H1 (cell line): ENCODE measurements around the gene TRIM75. TPM values are rescaled to one million over a fixed set of nuclear protein-coding genes. Genes with fewer than 3 reads are reported as not detected.

ENCODE experiments used
- CTCF ChIA-PET: fragments of 300-600 bp; sonication (Branson Sonifier 250); formaldehyde crosslinking; loops from one replicate; lab custom pipeline; 2021; ENCODE audit not compliant: partially characterized antibody; lab: Charles Lee
- POLR2A ChIA-PET: fragments of 300-600 bp; sonication (Branson Sonifier 250); formaldehyde crosslinking; loops from one replicate; lab custom pipeline; 2021; ENCODE audit warnings: inconsistent platforms; ENCODE audit not compliant: partially characterized antibody; lab: Charles Lee
- DNase-seq, 2 experiments: peaks; one replicate each; pipeline versions ENCODE4 v3.0.0 to v3.0.0-alpha.2; 2010 to 2022; ENCODE audit warnings: low spot score in 2 of 2, low read depth in 1 of 2, mixed read lengths in 1 of 2
- FAIRE-seq: peaks from 2 replicates; lab custom pipeline; 2011; peaks lifted over from hg19 to GRCh38; lab: Jason Lieb, UNC
- H2AFZ ChIP-seq: 2 replicates; pipeline ENCODE4 v1.8.1; 2012; ENCODE audit warnings: low read length, inconsistent platforms
- H2AK5ac ChIP-seq: 2 replicates; pipeline ENCODE4 v1.6.1; 2013; ENCODE audit warnings: low read depth, low read length
- H2BK120ac ChIP-seq: replicated peaks from 2 replicates; pipeline ENCODE3; 2013; ENCODE audit warnings: low read depth, low read length, inconsistent platforms
- H2BK12ac ChIP-seq: 2 replicates; pipeline ENCODE4 v1.6.1; 2013; ENCODE audit warnings: low read depth, low read length
- H2BK15ac ChIP-seq: 2 replicates; pipeline ENCODE4 v1.6.1; 2013; ENCODE audit warnings: low read length
- H2BK20ac ChIP-seq: 2 replicates; pipeline ENCODE4 v1.6.1; 2013; ENCODE audit warnings: low read length
- H2BK5ac ChIP-seq: 2 replicates; pipeline ENCODE4 v1.6.1; 2013; ENCODE audit warnings: low read depth, low read length
- H3K14ac ChIP-seq: 2 replicates; pipeline ENCODE4 v1.6.1; 2013; ENCODE audit warnings: inconsistent platforms; ENCODE audit not compliant: insufficient read length
- H3K18ac ChIP-seq: 2 replicates; pipeline ENCODE4 v1.6.1; 2013; ENCODE audit warnings: low read length; ENCODE audit errors: extremely low read depth
- H3K23ac ChIP-seq: 2 replicates; pipeline ENCODE4 v1.6.1; 2013; ENCODE audit warnings: inconsistent platforms; ENCODE audit not compliant: insufficient read length
- H3K23me2 ChIP-seq: 2 replicates; pipeline ENCODE4 v1.6.1; 2013; ENCODE audit warnings: low read depth, low read length
- H3K27ac ChIP-seq: 2 replicates; pipeline ENCODE4 v1.6.1; 2011; ENCODE audit warnings: low read depth, low read length, inconsistent platforms
- H3K27me3 ChIP-seq, 4 experiments: replicated peaks in 1 of 4; 1 replicate in 1 of 4; 2 replicates in 3 of 4; pipeline versions ENCODE4 v1.6.1 to v1.8.1; 2011 to 2013; ENCODE audit warnings: low read length in 3 of 4, mild to moderate bottlenecking in 3 of 4, inconsistent platforms in 2 of 4, mixed read lengths in 2 of 4, moderate library complexity in 1 of 4; ENCODE audit not compliant: control insufficient read depth in 3 of 4, insufficient read depth in 3 of 4; ENCODE audit errors: extremely low read depth in 1 of 4
- H3K36me3 ChIP-seq, 4 experiments: 2 replicates each; pipeline versions ENCODE4 v1.6.1 to v1.8.1; 2011 to 2013; ENCODE audit warnings: mild to moderate bottlenecking in 4 of 4, low read length in 3 of 4, moderate library complexity in 2 of 4, control low read depth in 1 of 4, inconsistent platforms in 1 of 4; ENCODE audit not compliant: insufficient read depth in 4 of 4, control insufficient read depth in 2 of 4
- H3K4ac ChIP-seq: replicated peaks from 2 replicates; pipeline ENCODE3; 2013; ENCODE audit warnings: low read length, low read depth, mixed read lengths, inconsistent platforms; ENCODE audit not compliant: insufficient read length
- H3K4me1 ChIP-seq, 4 experiments: replicated peaks in 1 of 4; 1 replicate in 1 of 4; 2 replicates in 3 of 4; pipeline versions ENCODE4 v1.6.1 to v1.8.1; 2011 to 2013; ENCODE audit warnings: low read length in 3 of 4, inconsistent platforms in 2 of 4, mixed read lengths in 1 of 4; ENCODE audit not compliant: insufficient read depth in 4 of 4, control insufficient read depth in 3 of 4
- H3K4me2 ChIP-seq, 2 experiments: 2 replicates each; pipeline versions ENCODE4 v1.6.1 to v1.8.1; 2011 to 2013; ENCODE audit warnings: low read depth in 2 of 2, low read length in 2 of 2, control low read depth in 1 of 2, inconsistent platforms in 1 of 2, mild to moderate bottlenecking in 1 of 2; ENCODE audit not compliant: insufficient read depth in 1 of 2
- H3K4me3 ChIP-seq, 4 experiments: fragments of 200-600, 300-600 bp in 1 of 4; sonication (generic), shearing (Covaris generic), sonication (Bioruptor Twin) in 1 of 4; 2 replicates each; pipeline versions ENCODE4 v1.5.1 to v1.8.1; 2011 to 2016; ENCODE audit warnings: low read length in 4 of 4, low read depth in 3 of 4, control low read depth in 2 of 4, inconsistent platforms in 2 of 4, mild to moderate bottlenecking in 2 of 4, mixed read lengths in 1 of 4, moderate library complexity in 1 of 4; ENCODE audit not compliant: insufficient read depth in 2 of 4; ENCODE audit errors: extremely low read depth in 1 of 4
- H3K56ac ChIP-seq: replicated peaks from 2 replicates; pipeline ENCODE3; 2013; ENCODE audit warnings: low read depth, mild to moderate bottlenecking, mixed read lengths, low read length, inconsistent platforms; ENCODE audit not compliant: insufficient read length
- H3K79me1 ChIP-seq: 2 replicates; pipeline ENCODE4 v1.6.1; 2013; ENCODE audit warnings: low read depth, low read length, control low read depth
- H3K79me2 ChIP-seq, 2 experiments: 2 replicates each; pipeline versions ENCODE4 v1.6.1 to v1.8.1; 2012 to 2013; ENCODE audit warnings: low read length in 2 of 2, mild to moderate bottlenecking in 2 of 2, inconsistent platforms in 1 of 2; ENCODE audit not compliant: insufficient read depth in 2 of 2, control insufficient read depth in 1 of 2
- H3K9ac ChIP-seq, 4 experiments: replicated peaks in 1 of 4; 1 replicate in 1 of 4; 2 replicates in 3 of 4; pipeline versions ENCODE4 v1.6.1 to v1.8.1; 2011 to 2013; ENCODE audit warnings: low read depth in 3 of 4, low read length in 3 of 4, control low read depth in 2 of 4, mild to moderate bottlenecking in 2 of 4, moderate library complexity in 2 of 4, inconsistent platforms in 1 of 4; ENCODE audit errors: extremely low read depth in 1 of 4
- H3K9me3 ChIP-seq, 2 experiments: 2 replicates each; pipeline versions ENCODE4 v1.6.1 to v1.8.1; 2012 to 2013; ENCODE audit warnings: mild to moderate bottlenecking in 2 of 2, moderate library complexity in 2 of 2, control low read depth in 1 of 2, inconsistent platforms in 1 of 2, low read depth in 1 of 2, low read length in 1 of 2, mixed read lengths in 1 of 2; ENCODE audit not compliant: insufficient read depth in 2 of 2
- H4K20me1 ChIP-seq, 2 experiments: replicated peaks in 1 of 2; 2 replicates each; pipeline versions ENCODE3 to v1.8.1; 2011 to 2013; ENCODE audit warnings: inconsistent platforms in 2 of 2, low read length in 2 of 2, mild to moderate bottlenecking in 1 of 2; ENCODE audit not compliant: insufficient read depth in 2 of 2, control insufficient read depth in 1 of 2
- H4K5ac ChIP-seq: 2 replicates; pipeline ENCODE4 v1.6.1; 2013; ENCODE audit warnings: low read length, low read depth, mixed read lengths, inconsistent platforms; ENCODE audit not compliant: insufficient read length
- H4K8ac ChIP-seq: 2 replicates; pipeline ENCODE4 v1.8.0; 2013; ENCODE audit warnings: mild to moderate bottlenecking, moderate library complexity, low read length, inconsistent platforms; ENCODE audit not compliant: insufficient read depth; ENCODE audit errors: extremely low read depth
- H4K91ac ChIP-seq: replicated peaks from 2 replicates; pipeline ENCODE3; 2013; ENCODE audit warnings: low read length, mixed read lengths, inconsistent platforms; ENCODE audit not compliant: insufficient read length
- BRCA1 ChIP-seq: IDR thresholded peaks from 2 replicates; pipeline ENCODE4 v1.6.1; 2012; ENCODE audit warnings: low read depth, low read length, improper control_type of control experiment
- CBX8 ChIP-seq: fragments of 300-800, 300-1000 bp; sonication (generic); IDR thresholded peaks from 2 replicates; pipeline ENCODE4 v1.7.1; 2016; ENCODE audit warnings: low read depth, low read length, borderline replicate concordance
- CHD2 ChIP-seq: IDR thresholded peaks from 2 replicates; pipeline ENCODE4 v1.6.1; 2012; ENCODE audit warnings: low read length, improper control_type of control experiment
- EGR1 ChIP-seq: IDR thresholded peaks from 2 replicates; pipeline ENCODE4 v1.6.1; 2011; ENCODE audit warnings: low read depth, low read length, borderline replicate concordance
- PHF8 ChIP-seq: fragments of 200-600 bp; sonication (generic); conservative IDR thresholded peaks from 2 replicates; pipeline ENCODE4 v1.7.1; 2012; ENCODE audit warnings: low read depth, mild to moderate bottlenecking, inconsistent platforms, low read length, moderate library complexity
- POLR2A ChIP-seq, 2 experiments: IDR thresholded peaks; 1 replicate in 1 of 2; 2 replicates in 1 of 2; pipeline ENCODE4 v1.6.1; 2011; ENCODE audit warnings: low read depth in 2 of 2, low read length in 2 of 2, mild to moderate bottlenecking in 2 of 2; ENCODE audit errors: control extremely low read depth in 1 of 2
- SIN3A ChIP-seq, 2 experiments: IDR thresholded peaks in 1 of 2; conservative IDR thresholded peaks in 1 of 2; 2 replicates each; pipeline ENCODE4 v1.6.1; 2011 to 2012; ENCODE audit warnings: low read length in 2 of 2, improper control_type of control experiment in 1 of 2, low read depth in 1 of 2, mild to moderate bottlenecking in 1 of 2
- SIRT6 ChIP-seq: IDR thresholded peaks from one replicate; pipeline ENCODE4 v1.7.1; 2012; ENCODE audit warnings: low read length, inconsistent platforms
- SRF ChIP-seq: IDR thresholded peaks from 2 replicates; pipeline ENCODE4 v1.6.1; 2011; ENCODE audit warnings: mild to moderate bottlenecking, low read depth, low read length, moderate library complexity
- USF2 ChIP-seq: IDR thresholded peaks from 2 replicates; pipeline ENCODE4 v1.6.1; 2011; ENCODE audit warnings: low read length, improper control_type of control experiment
- WGBS, 2 experiments: shearing (Covaris generic) in 1 of 2; methylation state at CpG; one replicate each; pipeline versions ENCODE4 v1.1.6 to v1.1.7; 2013 to 2015; ENCODE audit warnings: low lambda C conversion rate in 2 of 2, mixed read lengths in 2 of 2, inconsistent platforms in 1 of 2, low coverage in 1 of 2, missing lambda C conversion rate in 1 of 2; ENCODE audit not compliant: insufficient replicate concordance in 2 of 2, insufficient coverage in 1 of 2, insufficient read length in 1 of 2; ENCODE audit errors: extremely low coverage in 1 of 2, missing lambda C conversion rate in 1 of 2; 5-methylcytosine and 5-hydroxymethylcytosine counted together
- polyA plus RNA-seq, 7 experiments: library from polyadenylated mRNA; depleted of rRNA in 3 of 7; stranded (reverse) in 5 of 7; unstranded in 2 of 7; fragments of >200 nt in 5 of 7; fragments of 200-250 nt in 2 of 7; gene quantifications; 1 replicate in 5 of 7; 2 replicates in 1 of 7; 4 replicates in 1 of 7; pipeline versions ENCODE4 v1.2.1 to v1.2.3, GENCODE V29; 2011 to 2013; ENCODE audit warnings: missing spikeins in 2 of 7, mixed read lengths in 2 of 7
- total RNA-seq: library from RNA; stranded (reverse); fragmentation: NEBNext Ultra II Directional; extraction: Animal tissue kit (Norgen Biotek cat#: 25700); gene quantifications from 2 replicates; pipeline ENCODE4 v1.2.1, GENCODE V29; 2021

The TRIM75 gene
- total and polyA plus RNA-seq, 2 of the 8 experiments (the other 6 are each of a cell fraction or from before 2014, with no cell fraction given), result not detected

GRCh38 chr4:165048170-165048569 is 5.5 kb upstream of the TRIM75 start:
- Histone ChIP-seq H3K4me2 (no peak overlapping the region), H2BK20ac (no peak overlapping the region), H3K9me3 (no peaks in the 10 kb centered on the region), H3K23me2 (no peaks in the 10 kb centered on the region), H3K56ac (no peak overlapping the region), H4K91ac (no peak overlapping the region), H4K8ac (no peak overlapping the region), H3K36me3 (no peaks in the 10 kb centered on the region), H4K5ac (no peak overlapping the region), H3K23ac (no peak overlapping the region), H3K4me1 (no peaks in the 10 kb centered on the region), H4K20me1 (no peaks in the 10 kb centered on the region), H3K4ac (no peak overlapping the region), H3K9ac (no peak overlapping the region), H2BK5ac (no peak overlapping the region), H3K14ac (no peak overlapping the region), H2BK12ac (no peak overlapping the region), H3K27me3 (no peaks in the 10 kb centered on the region), H3K18ac (no peak overlapping the region), H3K4me3 (no peak overlapping the region), H2BK120ac (no peak overlapping the region), H2BK15ac (no peak overlapping the region), H2AK5ac (no peak overlapping the region), H3K79me1 (no peaks in the 10 kb centered on the region), H2AFZ (peak overlapping the region; percentile 35; the same call in 1 of the 2 replicates), H3K79me2 (no peaks in the 10 kb centered on the region), H3K27ac (no peak overlapping the region)
- ChIA-PET CTCF (interaction anchor here (0.6 to 1.8 kb wide), 6 partner anchors 13 to 113 kb away, joined by 3 to 13 read pairs (median 4); no protein-coding TSS in a partner anchor), POLR2A (no interaction called here)
- FAIRE-seq (no peak), DNase-seq (no peak)
- no peak for TF ChIP-seq EGR1
- TF ChIP-seq SIN3A (conservative IDR thresholded peaks at IDR 0.05 in 1 of 2, IDR thresholded peaks at IDR 0.05 in 1 of 2; ENCODE audit: low read depth in 1 of 2, low read length in 2 of 2), result no peak
- TF ChIP-seq USF2, result no peak
- TF ChIP-seq CHD2, result no peak
- no peak for TF ChIP-seq SIRT6
- TF ChIP-seq SRF, result no peak
- no peak for TF ChIP-seq POLR2A (IDR thresholded peaks at IDR 0.05; ENCODE audit: control extremely low read depth in 1 of 2, low read depth in 2 of 2, low read length in 2 of 2)
- no peak for TF ChIP-seq BRCA1
- no peak for TF ChIP-seq CBX8
- no peak for TF ChIP-seq PHF8
- 76% methylated on average over 5 of the region's 5 CpGs; no CpG with 5 or more reads in 1 of the 2 experiments for WGBS, 2 experiments
